Activated T-helper 1 cell treated with anti-CD3 and anti-CD28 coated beads, Interleukin-2, amount 50 U/mL, for 16 hours (primary cell): ENCODE data around the gene HOMER2.
"Not testable (repeated sequence)": the region's sequence is repeated elsewhere in the genome, so short reads cannot be mapped to it uniquely, and the experiment has no call there.

Source experiments
- DNase-seq, 2 donors: peaks; one replicate each; pipeline ENCODE4 v3.0.0-alpha.2; 2020; ENCODE audit warnings: low read depth in 1 of 2, low spot score in 1 of 2

The HOMER2 gene

GRCh38 chr15:82838096-82838735, 114.3 kb downstream of the HOMER2 start:
- DNase-seq = no peak

GRCh38 chr15:82835391-82835917, 117.1 kb downstream of the HOMER2 start:
- no peak for DNase-seq

GRCh38 chr15:82833362-82833682, 119.2 kb downstream of the HOMER2 start:
- no peak for DNase-seq

- DNase-seq = no peak
Observed at GRCh38 chr15:82832601-82833361, 119.7 kb downstream of the HOMER2 start.

- no peak for DNase-seq
Observed at GRCh38 chr15:82831894-82832600, 120.5 kb downstream of the HOMER2 start.

GRCh38 chr15:82830427-82831173, 121.9 kb downstream of the HOMER2 start:
- no peak for DNase-seq

- DNase-seq = no peak
Observed at GRCh38 chr15:82829234-82829633, 123.3 kb downstream of the HOMER2 start.

- no peak for DNase-seq
Observed at GRCh38 chr15:82828075-82828474, 124.4 kb downstream of the HOMER2 start.

GRCh38 chr15:82823049-82823448, 129.5 kb downstream of the HOMER2 start:
- no peak for DNase-seq

- DNase-seq = not testable (repeated sequence)
Observed at GRCh38 chr15:82821851-82822250, 130.7 kb downstream of the HOMER2 start.

GRCh38 chr15:82821396-82821795, 131.1 kb downstream of the HOMER2 start:
- not testable (repeated sequence) for DNase-seq

- no peak for DNase-seq
Observed at GRCh38 chr15:82820128-82820527, 132.4 kb downstream of the HOMER2 start.

- no peak for DNase-seq
Observed at GRCh38 chr15:82812994-82813393, 139.5 kb downstream of the HOMER2 start.

GRCh38 chr15:82810890-82811426, 141.6 kb downstream of the HOMER2 start:
- peak in 1 of 2 donors; percentile 10 for DNase-seq

- DNase-seq = no peak
Observed at GRCh38 chr15:82810061-82810889, 142.2 kb downstream of the HOMER2 start.

- DNase-seq = peak; percentile 86 to 89
Observed at GRCh38 chr15:82809308-82810060, 143.0 kb downstream of the HOMER2 start, which contains the start of gene WHAMM. WHAMM (plus strand) TSS chr15:82809628; CDS start chr15:82809727, 99 bp downstream.

GRCh38 chr15:82808634-82809041, 143.9 kb downstream of the HOMER2 start:
- no peak for DNase-seq

- no peak for DNase-seq
Observed at GRCh38 chr15:82807920-82808633, 144.4 kb downstream of the HOMER2 start.

- no peak for DNase-seq
Observed at GRCh38 chr15:82805994-82806406, 146.5 kb downstream of the HOMER2 start, which contains the start of gene FSD2. FSD2 (minus strand) TSS chr15:82806069; CDS start chr15:82787390, 18,679 bp downstream.
